GM18499 (cell line): ENCODE measurements around the gene VPS36.
A peak's percentile ranks its signal among the peaks of the same experiment; 100 is the strongest.
"Not testable (repeated sequence)": the region's sequence is repeated elsewhere in the genome, so short reads cannot be mapped to it uniquely, and the experiment has no call there.

Experiments
- ATAC-seq: cut with Tn5 transposase; IDR thresholded peaks from one replicate; pipeline ENCODE4 v1.9.1; 2021; ENCODE audit warnings: moderate number of reproducible peaks; ENCODE audit not compliant: insufficient read depth, unreplicated experiment

Gene VPS36

GRCh38 chr13:52450012-52450792, at the start of gene VPS36:
VPS36 (minus strand) TSS chr13:52450634; CDS start chr13:52450594, 40 bp downstream.
- ATAC-seq: peak; percentile 43

- ATAC-seq: not testable (repeated sequence)
Measured at GRCh38 chr13:52497979-52498378, 47.5 kb upstream of the VPS36 start.

GRCh38 chr13:52494241-52494640, 43.8 kb upstream of the VPS36 start:
- not testable (repeated sequence) for ATAC-seq

GRCh38 chr13:52491015-52491414, 40.6 kb upstream of the VPS36 start:
- ATAC-seq: not testable (repeated sequence)

GRCh38 chr13:52488763-52489162, 38.3 kb upstream of the VPS36 start:
- not testable (repeated sequence) for ATAC-seq

- ATAC-seq: not testable (repeated sequence)
Measured at GRCh38 chr13:52487078-52487477, 36.6 kb upstream of the VPS36 start.

GRCh38 chr13:52480677-52481428, 30.4 kb upstream of the VPS36 start:
- not testable (repeated sequence) for ATAC-seq

GRCh38 chr13:52468487-52468886, 18.1 kb upstream of the VPS36 start:
- not testable (repeated sequence) for ATAC-seq

- ATAC-seq: no peak
Measured at GRCh38 chr13:52463526-52463925, 13.1 kb upstream of the VPS36 start.

GRCh38 chr13:52461265-52461664, 10.8 kb upstream of the VPS36 start:
- no peak for ATAC-seq

GRCh38 chr13:52459668-52460067, 9.2 kb upstream of the VPS36 start:
- no peak for ATAC-seq

GRCh38 chr13:52455677-52456041, 5.2 kb upstream of the VPS36 start:
- ATAC-seq: no peak

GRCh38 chr13:52454820-52455676, 4.6 kb upstream of the VPS36 start, which contains the start of gene CKAP2:
CKAP2 (plus strand) TSS chr13:52455478; CDS start chr13:52455557, 79 bp downstream.
- peak; percentile 52 for ATAC-seq

- peak; percentile 29 for ATAC-seq
Measured at GRCh38 chr13:52454459-52454819, 4.0 kb upstream of the VPS36 start.

GRCh38 chr13:52452470-52452869, 2.0 kb upstream of the VPS36 start:
- ATAC-seq: no peak

GRCh38 chr13:52451135-52451804, 836 bp upstream of the VPS36 start:
- ATAC-seq: no peak

GRCh38 chr13:52450793-52451116, 321 bp upstream of the VPS36 start:
- no peak for ATAC-seq

- peak; percentile 1 for ATAC-seq
Measured at GRCh38 chr13:52449331-52450011, 963 bp downstream of the VPS36 start.

- no peak for ATAC-seq
Measured at GRCh38 chr13:52447815-52448552, 2.5 kb downstream of the VPS36 start.
